ENCODE data around the gene RALGAPA2. TPM values are rescaled to one million over a fixed set of nuclear protein-coding genes. Genes with fewer than 3 reads are reported as not detected.

The RALGAPA2 gene
- total RNA-seq, 4 donors from 2014 or later: 29.4 to 78.2 (median 43.2) TPM

- no peak for TF ChIP-seq CTCF (IDR thresholded peaks at IDR 0.05; ENCODE audit: low read depth)
Measured at GRCh38 chr20:20547221-20547875, 165.1 kb downstream of the RALGAPA2 start.

GRCh38 chr20:20546402-20546801, 166.0 kb downstream of the RALGAPA2 start:
- no peak for TF ChIP-seq CTCF (IDR thresholded peaks at IDR 0.05; ENCODE audit: low read depth)

- no peak for TF ChIP-seq CTCF (IDR thresholded peaks at IDR 0.05; ENCODE audit: low read depth)
Measured at GRCh38 chr20:20536240-20536933, 176.1 kb downstream of the RALGAPA2 start.

GRCh38 chr20:20535051-20535450, 177.4 kb downstream of the RALGAPA2 start:
- TF ChIP-seq CTCF (IDR thresholded peaks at IDR 0.05; ENCODE audit: low read depth): no peak

- TF ChIP-seq CTCF (IDR thresholded peaks at IDR 0.05; ENCODE audit: low read depth): no peak
Measured at GRCh38 chr20:20531283-20531682, 181.2 kb downstream of the RALGAPA2 start.

- no peak for TF ChIP-seq CTCF (IDR thresholded peaks at IDR 0.05; ENCODE audit: low read depth)
Measured at GRCh38 chr20:20530428-20531151, 181.9 kb downstream of the RALGAPA2 start.

GRCh38 chr20:20529597-20529996, 182.8 kb downstream of the RALGAPA2 start:
- no peak for TF ChIP-seq CTCF (IDR thresholded peaks at IDR 0.05; ENCODE audit: low read depth)
